Hypothalamus (tissue), 51 donors: ENCODE data around the gene CADM1.
"Not testable (repeated sequence)": the region's sequence is repeated elsewhere in the genome, so short reads cannot be mapped to it uniquely, and the experiment has no call there.

Experiments used
- DNase-seq, 51 donors: peaks; one replicate each; lab custom pipeline; 2025; lab: John Stamatoyannopoulos, UW

The CADM1 gene

GRCh38 chr11:115481528-115481927, 22.7 kb downstream of the CADM1 start:
- DNase-seq, result no peak

DNA sequence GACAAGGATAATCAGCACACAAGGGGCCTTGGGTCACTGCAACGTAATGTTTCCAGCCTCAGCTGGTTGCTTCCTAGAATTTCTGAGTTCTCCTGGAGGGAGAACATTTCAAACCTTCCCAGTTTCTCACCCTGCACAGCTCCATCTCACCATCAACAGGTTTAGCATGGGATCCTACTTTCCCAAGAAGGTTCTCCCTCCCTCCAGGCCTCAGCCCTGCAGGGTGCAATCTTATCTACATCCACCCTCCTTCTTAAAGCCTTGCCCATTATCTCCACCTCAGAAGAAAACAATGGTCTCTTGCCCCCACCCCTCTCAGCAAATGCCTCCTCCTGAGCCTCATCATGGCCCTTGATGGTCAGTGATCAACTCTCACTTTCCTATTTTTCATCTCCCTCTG, 23.6 kb downstream of the CADM1 start:
- no peak for DNase-seq

GRCh38 chr11:115477410-115477809, 26.8 kb downstream of the CADM1 start:
- no peak for DNase-seq

DNA sequence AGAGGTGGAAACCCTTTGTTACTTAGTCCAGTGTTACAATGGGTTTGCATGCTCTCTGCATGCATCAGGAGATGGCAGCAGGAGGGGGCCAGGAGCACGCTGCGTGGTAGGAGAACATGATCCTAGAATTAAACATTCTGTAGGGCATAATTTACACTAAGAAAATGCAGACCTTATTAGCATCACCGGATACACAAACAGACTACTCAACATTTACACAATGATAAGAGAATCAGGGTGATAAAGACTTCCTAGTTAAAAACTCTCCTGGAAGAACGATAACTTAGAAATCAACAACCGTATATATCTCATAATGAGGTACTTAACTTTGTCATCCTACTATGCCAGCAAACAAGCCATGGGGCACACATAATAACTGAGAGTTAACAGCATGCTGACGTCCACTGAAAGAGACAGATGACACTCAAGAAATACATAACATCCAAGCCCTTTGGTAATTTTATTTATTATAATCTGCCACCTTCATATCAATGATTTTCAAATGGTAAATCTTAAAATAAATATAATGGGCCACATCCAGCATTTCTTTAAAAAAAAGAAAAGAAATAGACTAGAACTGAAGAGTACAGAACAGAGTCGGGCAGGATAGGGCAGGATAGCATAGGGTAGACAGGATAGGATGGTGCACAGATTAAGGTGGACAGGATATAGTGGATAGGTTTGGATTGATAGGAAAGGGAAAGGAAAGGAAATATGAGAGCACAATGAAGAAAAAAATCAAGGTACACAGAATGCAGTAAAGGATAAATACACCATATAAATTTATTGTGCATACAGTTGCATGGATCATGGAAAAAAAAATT, 27.5 kb downstream of the CADM1 start:
- no peak for DNase-seq

DNA sequence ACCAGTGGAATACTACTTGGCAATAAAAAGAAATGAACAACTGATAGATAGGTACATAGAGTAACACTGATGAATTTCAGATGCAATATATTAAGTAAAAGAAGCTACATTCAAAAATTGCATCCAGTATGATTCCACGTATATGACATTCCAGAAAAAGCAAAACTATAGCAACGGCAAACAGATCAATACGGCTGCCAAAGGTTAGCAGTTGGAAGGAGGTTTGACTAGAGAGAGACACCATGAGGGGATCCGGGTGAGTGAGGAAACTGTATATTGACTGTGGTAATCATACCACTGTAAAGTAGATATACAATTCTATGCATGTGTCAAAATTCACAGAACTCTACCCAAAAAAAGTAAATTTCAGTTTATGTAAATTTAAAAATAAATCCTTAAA, 28.7 kb downstream of the CADM1 start:
- DNase-seq, result no peak

DNA sequence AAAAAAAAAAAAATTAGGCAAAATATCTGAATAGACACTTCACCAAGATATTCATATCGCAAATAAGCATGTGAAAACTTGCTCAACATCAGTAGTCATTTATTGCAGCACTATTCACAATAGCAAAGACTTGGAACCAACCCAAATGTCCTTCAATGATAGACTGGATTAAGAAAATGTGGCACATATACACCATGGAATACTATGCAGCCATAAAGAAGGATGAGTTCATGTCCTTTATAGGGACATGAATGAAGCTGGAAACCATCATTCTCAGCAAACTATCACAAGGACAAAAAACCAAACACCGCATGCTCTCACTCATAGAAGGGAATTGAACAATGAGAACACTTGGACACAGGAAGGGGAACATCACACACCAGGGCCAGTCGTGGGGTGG, 29.9 kb downstream of the CADM1 start:
- DNase-seq, result not testable (repeated sequence)

DNA sequence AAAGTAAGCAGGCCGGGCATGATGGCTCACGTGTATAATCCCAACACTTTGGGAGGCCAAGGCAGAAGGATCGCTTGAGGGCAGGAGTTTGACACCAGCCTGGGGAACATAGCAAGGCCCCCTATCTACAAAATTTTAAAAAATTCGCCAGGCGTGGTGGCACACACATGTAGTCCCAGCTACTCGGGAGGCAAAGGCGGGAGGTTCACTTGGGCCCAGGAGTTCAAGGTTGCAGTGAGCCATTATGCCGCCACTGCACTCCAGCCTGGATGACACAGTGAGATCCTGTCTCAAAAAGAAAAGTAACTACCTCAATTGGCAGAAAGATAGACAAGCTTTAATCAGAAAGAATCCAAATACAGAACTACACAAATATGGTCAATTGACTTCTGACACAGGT, 31.0 kb downstream of the CADM1 start:
- DNase-seq, result no peak

- peak in 3 of 51 donors; percentile 11 to 21 (median 13) for DNase-seq
Observed at GRCh38 chr11:115471367-115471766, 32.8 kb downstream of the CADM1 start.

DNA sequence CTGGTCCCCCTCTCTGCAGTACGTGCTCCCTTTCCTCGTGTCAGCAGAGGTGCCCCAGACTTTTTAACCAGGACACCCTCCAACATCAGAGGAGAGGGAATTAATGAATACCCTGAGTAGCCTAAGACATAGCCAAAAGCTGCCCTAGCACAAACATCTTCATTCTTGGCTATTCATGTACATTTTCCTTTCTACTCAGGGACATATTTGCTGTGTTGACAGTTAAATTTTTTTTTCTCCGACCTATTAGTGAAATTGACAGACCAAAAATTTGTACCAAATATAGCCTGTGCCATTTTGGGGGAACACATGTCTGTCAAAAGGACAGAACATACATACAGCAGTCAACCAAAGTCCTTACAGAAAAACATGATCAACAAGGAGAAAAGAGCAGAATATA, 33.3 kb downstream of the CADM1 start:
- no peak for DNase-seq

DNA sequence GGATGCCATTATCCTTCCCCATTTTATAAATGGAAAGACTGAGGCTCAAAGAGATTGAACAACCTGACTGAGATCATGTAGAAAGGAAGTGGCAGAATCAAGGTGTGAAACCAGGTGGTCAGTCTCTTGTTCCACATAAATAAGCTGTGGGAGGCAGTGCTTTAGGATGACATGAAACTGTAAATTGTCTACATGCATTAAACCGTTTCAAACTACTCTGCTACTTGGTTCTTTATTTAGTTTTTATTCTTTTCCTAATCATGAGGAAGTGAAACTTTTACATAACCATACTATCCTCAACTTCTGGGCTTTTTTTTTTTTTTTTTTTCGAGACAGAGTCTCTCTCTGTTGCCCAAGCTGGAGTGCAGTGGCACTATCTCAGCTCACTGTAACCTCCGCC, 34.9 kb downstream of the CADM1 start:
- DNase-seq, result no peak

DNA sequence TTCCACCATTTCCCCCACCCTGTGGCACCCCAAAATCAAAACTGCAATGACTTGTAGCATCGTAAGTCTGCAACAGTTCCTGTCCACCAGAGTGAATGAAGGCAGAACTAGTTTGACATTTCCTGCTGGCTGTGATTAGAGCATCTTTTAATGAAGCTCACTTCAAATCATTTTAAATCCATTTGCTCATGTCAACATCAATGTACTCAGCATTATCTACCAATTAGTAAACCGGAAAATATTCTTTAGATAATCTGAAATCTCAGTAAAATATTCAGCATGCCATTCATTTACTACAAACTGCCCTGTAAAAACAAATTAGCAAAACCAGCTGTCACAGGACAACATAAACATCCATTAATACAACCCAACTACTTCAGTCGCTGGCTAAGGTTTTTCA, 38.1 kb downstream of the CADM1 start:
- no peak for DNase-seq

DNA sequence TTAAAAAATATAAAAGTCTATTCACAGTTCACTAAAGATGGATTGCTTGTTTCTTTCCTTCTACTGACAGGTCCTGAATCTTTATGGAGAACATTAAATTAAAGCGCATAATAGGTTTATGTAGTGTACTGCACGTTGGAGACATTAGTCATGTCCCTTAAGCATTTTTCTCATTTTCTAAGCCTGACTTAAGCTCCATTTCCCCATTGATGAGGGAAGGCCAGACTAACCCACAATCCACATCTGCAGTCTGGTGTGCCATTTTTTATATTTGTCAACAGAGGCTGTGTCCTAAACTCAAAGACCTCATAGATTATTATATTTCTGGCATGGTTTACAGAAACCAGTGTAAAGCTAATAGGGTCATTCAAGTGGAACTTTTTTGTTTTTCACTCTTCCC, 39.9 kb downstream of the CADM1 start:
- no peak for DNase-seq

- no peak for DNase-seq
Observed at GRCh38 chr11:115463606-115464005, 40.6 kb downstream of the CADM1 start.

DNA sequence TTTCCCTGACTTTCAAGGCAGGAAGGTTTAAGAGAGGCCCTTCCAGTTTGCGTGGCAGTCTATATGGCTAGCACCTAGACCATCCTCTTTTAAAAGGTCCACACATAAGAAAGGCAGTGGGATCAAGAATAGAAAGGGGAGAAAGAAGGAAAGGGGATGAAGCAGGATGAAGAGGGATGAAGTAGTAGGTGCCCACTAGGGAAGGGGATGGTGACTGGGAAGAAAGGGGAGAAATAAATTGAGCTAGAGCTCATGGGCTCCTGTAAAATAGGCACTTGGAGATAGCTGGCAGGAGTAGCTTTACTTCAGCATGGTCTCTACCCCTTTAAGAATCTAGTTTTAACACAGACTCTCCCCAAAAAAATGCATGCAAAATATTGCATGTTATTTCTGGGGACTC, 41.5 kb downstream of the CADM1 start:
- DNase-seq, result no peak

DNA sequence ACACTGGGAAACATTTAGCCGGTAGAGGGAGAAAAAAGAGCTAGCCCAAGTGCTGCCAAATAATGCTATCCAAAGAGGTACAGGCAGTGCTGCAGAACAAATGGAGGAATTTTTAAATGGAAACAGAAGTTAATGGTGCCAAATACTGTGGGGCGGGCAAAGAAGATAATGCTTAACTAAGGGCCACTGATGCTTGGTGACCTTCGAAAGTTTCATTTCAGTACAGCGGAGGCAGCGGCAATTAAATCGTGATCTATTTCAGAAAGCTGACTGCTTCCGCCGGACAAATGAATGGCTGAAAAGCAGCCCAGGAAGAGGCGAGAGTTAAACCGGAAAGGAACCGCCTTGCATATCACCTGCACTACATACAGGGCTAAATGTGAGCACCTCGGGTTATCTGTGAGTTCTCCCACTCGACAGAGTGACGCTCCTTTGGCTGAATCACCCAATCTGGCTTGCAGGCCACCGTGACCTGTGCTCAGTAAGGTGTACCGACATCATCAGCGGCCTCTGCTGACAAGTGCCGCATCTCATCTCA, 42.1 kb downstream of the CADM1 start:
- peak in 3 of 51 donors; percentile 3 to 17 (median 14) for DNase-seq

DNA sequence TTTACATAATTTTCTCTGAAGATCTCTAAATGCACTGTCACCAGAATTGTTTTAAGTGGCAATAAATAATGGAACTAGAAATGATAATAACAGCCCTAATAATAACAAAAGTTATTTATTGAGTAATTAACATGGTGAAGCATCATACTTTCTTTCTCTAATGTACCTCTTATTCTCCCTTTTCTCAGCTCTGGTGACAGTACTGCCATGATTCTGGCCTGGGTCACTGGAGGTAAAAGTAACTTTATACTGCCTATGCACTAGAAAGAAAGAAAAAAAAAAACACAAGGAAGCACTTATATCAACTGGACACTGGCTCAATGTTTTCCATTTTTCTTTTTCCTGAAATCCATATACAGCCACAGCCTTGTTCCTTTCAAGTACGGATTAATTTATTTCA, 43.7 kb downstream of the CADM1 start:
- no peak for DNase-seq

- no peak for DNase-seq
Observed at GRCh38 chr11:115459563-115459962, 44.7 kb downstream of the CADM1 start.

DNA sequence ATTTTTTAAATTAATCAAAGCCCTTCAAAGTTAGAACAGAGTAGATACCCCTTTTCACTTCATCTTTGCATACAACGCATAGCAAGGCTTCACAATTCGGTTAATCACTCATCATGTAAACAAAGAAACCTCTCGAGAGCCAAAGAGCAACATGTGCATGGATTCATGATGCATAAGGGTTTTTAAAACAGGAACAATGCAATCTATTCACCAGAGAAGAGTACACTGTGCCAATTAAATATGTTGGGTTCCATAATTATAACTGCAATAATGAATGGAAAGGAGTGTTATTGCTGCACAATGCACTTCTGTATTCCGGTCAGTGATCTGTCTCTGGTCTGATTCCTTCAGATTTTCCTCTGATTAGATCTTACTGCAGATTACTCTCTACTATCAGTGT, 45.3 kb downstream of the CADM1 start:
- DNase-seq, result no peak

DNA sequence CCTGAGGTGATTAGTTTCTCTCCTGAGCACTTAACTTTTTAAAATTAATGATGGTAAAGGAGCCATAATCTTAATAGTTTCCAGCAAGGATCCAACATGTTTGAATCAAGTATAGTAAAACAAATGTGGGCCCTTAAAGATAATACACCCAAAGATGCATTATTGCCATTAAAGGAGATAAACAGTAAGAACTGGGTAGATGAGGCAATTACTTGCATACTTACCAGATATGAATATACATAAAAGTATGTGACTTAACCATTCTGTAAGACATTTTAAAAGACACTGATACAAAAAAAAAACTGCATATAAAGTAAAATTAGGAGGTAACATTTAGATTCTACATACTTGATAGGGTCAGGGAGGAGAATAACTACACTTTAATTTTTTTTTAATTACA, 48.2 kb downstream of the CADM1 start:
- DNase-seq, result no peak

DNA sequence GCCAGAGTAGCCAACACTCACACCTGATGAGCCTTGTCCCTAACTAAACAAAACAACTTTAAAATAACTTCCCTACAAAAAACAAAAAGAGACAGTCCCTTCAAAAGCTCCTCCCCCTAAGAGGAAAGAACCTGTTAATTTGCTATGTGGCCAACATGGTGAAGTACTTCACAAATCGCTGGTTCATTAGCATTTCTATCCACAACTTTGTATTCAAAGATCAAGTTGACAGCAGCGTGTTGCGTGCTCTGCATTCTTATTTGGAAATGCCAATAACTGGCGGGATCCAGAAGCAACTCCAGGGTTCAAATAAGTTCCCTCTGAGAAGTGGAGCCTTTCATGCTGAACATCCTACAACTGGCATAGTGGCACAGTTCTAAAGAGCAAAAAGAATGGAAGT, 48.6 kb downstream of the CADM1 start:
- DNase-seq, result peak in 2 of 51 donors; percentile 3 to 16

- DNase-seq, result no peak
Observed at GRCh38 chr11:115454525-115454924, 49.7 kb downstream of the CADM1 start.

DNA sequence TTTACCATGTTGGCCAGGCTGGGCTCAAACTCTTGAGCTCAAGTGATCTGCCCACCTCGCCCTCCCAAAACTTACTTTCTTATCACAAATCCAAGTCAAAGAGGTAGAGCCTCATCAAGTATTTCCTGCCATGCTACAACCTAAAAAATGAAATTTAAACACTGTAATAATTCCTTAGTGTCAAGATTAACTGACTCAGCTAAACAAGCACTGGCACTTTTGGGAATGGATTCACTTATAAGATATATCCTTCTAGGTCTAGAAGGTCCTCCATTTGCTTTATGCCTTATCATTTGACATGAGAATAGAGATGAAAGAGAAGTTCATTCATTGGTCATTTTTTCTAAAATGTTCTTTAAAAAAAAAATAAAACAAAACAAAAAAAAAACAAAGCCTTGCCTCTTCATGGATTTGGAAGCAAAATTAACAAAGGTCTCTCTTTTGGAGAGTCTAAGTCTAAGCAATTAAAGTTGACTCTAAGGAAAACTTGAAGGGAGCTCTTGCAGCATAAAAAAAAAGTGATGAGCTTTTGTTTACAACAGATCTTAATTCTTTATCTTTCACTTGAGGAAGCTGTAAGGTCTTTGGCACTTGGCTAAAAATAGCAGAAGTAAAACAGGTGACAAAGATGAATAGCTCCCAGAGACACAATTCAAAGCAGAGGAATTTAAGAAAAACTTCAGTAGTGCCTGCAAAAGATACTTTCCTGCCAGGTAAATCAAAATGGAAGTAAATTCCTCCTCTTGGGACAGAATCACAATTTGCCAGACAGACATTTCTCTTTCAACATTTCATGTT, 50.3 kb downstream of the CADM1 start:
- DNase-seq, result no peak
